Calu3 (cell line): ENCODE data around the gene HIVEP3. TPM values are rescaled to one million over a fixed set of nuclear protein-coding genes. Genes with fewer than 3 reads are reported as not detected.

Source experiments
- BruUV-seq: library from RNA; stranded (reverse); fragments of 400-500 nt; replicated peaks from 2 replicates; lab custom pipeline; 2021; lab: Mats Ljungman, UMichigan
- CTCF ChIA-PET: fragments of 300-600 bp; sonication (Branson Sonifier 250); formaldehyde crosslinking; loops from one replicate; lab custom pipeline; 2022; ENCODE audit warnings: antibody characterized with exemption; lab: Charles Lee
- DNase-seq: peaks from one replicate; pipeline ENCODE4 v3.0.0; 2022
- H3K27ac Mint-ChIP-seq: one replicate; pipeline ENCODE4 v1.8.0; 2022; ENCODE audit warnings: mixed read lengths; ENCODE audit not compliant: unreplicated experiment
- H3K27me3 Mint-ChIP-seq: one replicate; pipeline ENCODE4 v1.8.0; 2022; ENCODE audit warnings: mixed read lengths; ENCODE audit not compliant: unreplicated experiment
- H3K36me3 Mint-ChIP-seq: one replicate; pipeline ENCODE4 v1.8.0; 2022; ENCODE audit warnings: mild to moderate bottlenecking, moderate library complexity, mixed read lengths; ENCODE audit not compliant: insufficient read depth, unreplicated experiment
- H3K4me1 Mint-ChIP-seq: one replicate; pipeline ENCODE4 v1.8.0; 2022; ENCODE audit warnings: mild to moderate bottlenecking, low read depth, mixed read lengths; ENCODE audit not compliant: unreplicated experiment
- H3K4me3 Mint-ChIP-seq: one replicate; pipeline ENCODE4 v1.8.0; 2022; ENCODE audit warnings: mild to moderate bottlenecking, low read depth, moderate library complexity, mixed read lengths; ENCODE audit not compliant: unreplicated experiment
- H3K9me3 Mint-ChIP-seq: one replicate; pipeline ENCODE4 v1.8.0; 2022; ENCODE audit warnings: low read depth, mixed read lengths; ENCODE audit not compliant: unreplicated experiment
- CTCF ChIP-seq: fragments of 200-600 bp; IDR thresholded peaks from one replicate; pipeline ENCODE4 v1.8.0; 2022; ENCODE audit warnings: antibody characterized with exemption; ENCODE audit not compliant: unreplicated experiment
- intact Hi-C: fragments of 100-400 bp; cut with micrococcal nuclease; formaldehyde crosslinking; loops from one replicate; pipeline ENCODE4 v1.10.0; 2022; ENCODE audit not compliant: unreplicated experiment
- total RNA-seq: library from RNA; stranded (reverse); gene quantifications from 2 replicates; pipeline ENCODE4 v1.2.3, GENCODE V29; 2022

HIVEP3 gene
- total RNA-seq, 1 experiment from 2014 or later, result 9.0 TPM

- intact Hi-C loops, result no loop called here
- BruUV-seq, result no TSS peak
- no peak for TF ChIP-seq CTCF
- DNase-seq, result no peak
- no peak overlapping the region for H3K27ac Mint-ChIP-seq
- no peaks in the 10 kb centered on the region for H3K27me3 Mint-ChIP-seq
- H3K4me3 Mint-ChIP-seq, result no peak overlapping the region
- no peaks in the 10 kb centered on the region for H3K9me3 Mint-ChIP-seq
- H3K4me1 Mint-ChIP-seq, result no peaks in the 10 kb centered on the region
- CTCF ChIA-PET, result no interaction called here
- H3K36me3 Mint-ChIP-seq, result no peaks in the 10 kb centered on the region
Observed at GRCh38 chr1:41691424-41691823, 227.3 kb downstream of the HIVEP3 start.

- CTCF ChIA-PET, result no interaction called here
- Mint-ChIP-seq H3K36me3 (no peaks in the 10 kb centered on the region), H3K27me3 (no peaks in the 10 kb centered on the region), H3K27ac (no peak overlapping the region), H3K4me3 (no peak overlapping the region), H3K4me1 (no peaks in the 10 kb centered on the region), H3K9me3 (no peaks in the 10 kb centered on the region)
- no peak for TF ChIP-seq CTCF
- DNase-seq, result no peak
- intact Hi-C loops, result no loop called here
- BruUV-seq, result no TSS peak
Observed at GRCh38 chr1:41690331-41690730, 228.4 kb downstream of the HIVEP3 start.

GRCh38 chr1:41689558-41689981 lies 229.2 kb downstream of the HIVEP3 start:
- no peak overlapping the region for H3K27ac Mint-ChIP-seq

GRCh38 chr1:41689139-41689538 lies 229.6 kb downstream of the HIVEP3 start:
- no peak for DNase-seq
- no TSS peak for BruUV-seq
- CTCF ChIA-PET, result interaction anchor here (0.7 kb wide), 1 partner anchor 20 kb away, joined by 3 read pairs; no protein-coding TSS in a partner anchor
- no peaks in the 10 kb centered on the region for H3K9me3 Mint-ChIP-seq
- intact Hi-C loops, result no loop called here
- TF ChIP-seq CTCF, result no peak
- H3K36me3 Mint-ChIP-seq, result no peaks in the 10 kb centered on the region
- H3K4me3 Mint-ChIP-seq, result no peak overlapping the region
- peaks cover 11% of the 10 kb centered on the region for H3K4me1 Mint-ChIP-seq
- H3K27ac Mint-ChIP-seq, result no peak overlapping the region
- no peaks in the 10 kb centered on the region for H3K27me3 Mint-ChIP-seq

More at GRCh38 chr1:41689558-41689981, 229.2 kb downstream of the HIVEP3 start:
- Mint-ChIP-seq H3K27me3 (no peaks in the 10 kb centered on the region), H3K4me3 (no peak overlapping the region), H3K9me3 (no peaks in the 10 kb centered on the region), H3K4me1 (peaks cover 7% of the 10 kb centered on the region), H3K36me3 (no peaks in the 10 kb centered on the region)
- BruUV-seq, result no TSS peak
- intact Hi-C loops, result no loop called here
- no peak for DNase-seq
- CTCF ChIA-PET, result no interaction called here
- TF ChIP-seq CTCF, result no peak
